ENCODE results near the gene NDUFAF2.

The NDUFAF2 gene

DNA sequence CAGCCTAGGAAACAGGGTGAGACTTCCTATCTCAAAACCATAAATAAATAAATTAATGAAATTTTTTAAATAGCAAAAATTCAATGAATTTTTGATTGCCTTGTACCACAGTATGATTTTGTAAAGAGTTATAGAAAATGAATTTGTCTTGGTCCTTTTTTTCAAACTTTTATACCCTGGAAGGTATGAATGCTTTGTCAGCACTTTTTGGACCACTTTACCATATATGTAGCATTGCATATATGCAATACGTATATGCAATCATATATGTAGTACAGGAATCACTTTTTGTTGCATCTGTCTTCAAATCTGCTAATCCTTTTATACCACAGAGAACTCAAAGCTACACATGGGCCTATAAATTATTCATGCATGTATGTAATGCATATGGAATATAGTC, 226.5 kb downstream of the NDUFAF2 start:
- no peak for TF ChIP-seq CTCF (IDR thresholded peaks at IDR 0.05)
- H3K27ac Mint-ChIP-seq: no peak overlapping the region
- H3K27me3 Mint-ChIP-seq (ENCODE audit: low read depth, poor library complexity): no peaks in the 10 kb centered on the region

GRCh38 chr5:61176631-61177030, 231.6 kb downstream of the NDUFAF2 start:
- no peak for DNase-seq
- Mint-ChIP-seq H3K4me3 (no peak overlapping the region), H3K27me3 (ENCODE audit: low read depth, poor library complexity) (peaks cover 3% of the 10 kb centered on the region), H3K9me3 (no peaks in the 10 kb centered on the region), H3K27ac (no peak overlapping the region), H3K4me1 (no peaks in the 10 kb centered on the region), H3K36me3 (ENCODE audit: low read depth) (no peaks in the 10 kb centered on the region)
- no peak for TF ChIP-seq CTCF (IDR thresholded peaks at IDR 0.05)

More for the DNA sequence above, 226.5 kb downstream of the NDUFAF2 start:
- H3K4me3 Mint-ChIP-seq: no peak overlapping the region
- no peaks in the 10 kb centered on the region for H3K9me3 Mint-ChIP-seq
- no peak for DNase-seq
- H3K4me1 Mint-ChIP-seq: no peaks in the 10 kb centered on the region
- H3K36me3 Mint-ChIP-seq (ENCODE audit: low read depth): peaks cover 4% of the 10 kb centered on the region

GRCh38 chr5:61177070-61177469, 232.1 kb downstream of the NDUFAF2 start:
- Mint-ChIP-seq H3K27me3 (ENCODE audit: low read depth, poor library complexity) (peaks cover 3% of the 10 kb centered on the region), H3K36me3 (ENCODE audit: low read depth) (no peaks in the 10 kb centered on the region), H3K4me3 (no peak overlapping the region), H3K27ac (no peak overlapping the region), H3K4me1 (no peaks in the 10 kb centered on the region), H3K9me3 (no peaks in the 10 kb centered on the region)
- DNase-seq: no peak
- TF ChIP-seq CTCF (IDR thresholded peaks at IDR 0.05): no peak

- Mint-ChIP-seq H3K27me3 (ENCODE audit: low read depth, poor library complexity) (peaks cover 3% of the 10 kb centered on the region), H3K9me3 (no peaks in the 10 kb centered on the region), H3K27ac (no peak overlapping the region), H3K4me1 (no peaks in the 10 kb centered on the region), H3K36me3 (ENCODE audit: low read depth) (no peaks in the 10 kb centered on the region), H3K4me3 (no peak overlapping the region)
- no peak for DNase-seq
- no peak for TF ChIP-seq CTCF (IDR thresholded peaks at IDR 0.05)
These were observed 232.7 kb downstream of the NDUFAF2 start for GRCh38 chr5:61177716-61178115.

DNA sequence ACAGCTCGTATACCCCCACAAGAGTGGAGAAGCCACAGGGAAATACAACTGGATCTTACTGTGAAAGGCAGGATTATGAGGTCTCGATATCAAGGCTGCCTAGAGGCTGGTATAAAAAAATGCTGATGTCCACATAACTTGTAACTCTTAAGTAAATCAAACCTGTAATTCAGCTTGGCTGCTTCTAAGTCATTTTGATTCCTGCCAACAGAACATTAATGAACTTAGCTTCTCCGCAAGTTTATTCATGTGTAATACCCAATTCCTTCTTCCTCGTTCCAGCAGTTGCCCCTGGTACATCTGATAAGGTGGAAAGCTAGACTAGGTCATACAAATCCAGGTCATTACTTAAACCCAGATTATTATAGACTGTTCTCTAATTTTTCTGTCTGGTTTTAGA, 233.7 kb downstream of the NDUFAF2 start:
- H3K4me3 Mint-ChIP-seq: no peak overlapping the region

More for the DNA sequence above, 233.7 kb downstream of the NDUFAF2 start:
- Mint-ChIP-seq H3K27me3 (ENCODE audit: low read depth, poor library complexity) (peaks cover 3% of the 10 kb centered on the region), H3K9me3 (no peaks in the 10 kb centered on the region), H3K27ac (no peak overlapping the region), H3K4me1 (no peaks in the 10 kb centered on the region), H3K36me3 (ENCODE audit: low read depth) (no peaks in the 10 kb centered on the region)
- no peak for DNase-seq
- TF ChIP-seq CTCF (IDR thresholded peaks at IDR 0.05): no peak
